HG03432 (cell line): ENCODE results near the gene JPH4.
"Not testable (repeated sequence)": the region's sequence is repeated elsewhere in the genome, so short reads cannot be mapped to it uniquely, and the experiment has no call there.

Source experiments
- ATAC-seq: cut with Tn5 transposase; IDR thresholded peaks from one replicate; pipeline ENCODE4 v1.9.1; 2021; ENCODE audit warnings: mild to moderate bottlenecking, moderate library complexity; ENCODE audit not compliant: unreplicated experiment

The JPH4 gene

GRCh38 chr14:23550131-23550811 is 28.3 kb downstream of the JPH4 start:
- no peak for ATAC-seq

- no peak for ATAC-seq
Observed at GRCh38 chr14:23548351-23549318, 30.0 kb downstream of the JPH4 start.

- no peak for ATAC-seq
Observed at GRCh38 chr14:23547924-23548323, 30.7 kb downstream of the JPH4 start.

GRCh38 chr14:23546450-23547035 is 32.0 kb downstream of the JPH4 start:
- ATAC-seq = no peak

- ATAC-seq = no peak
Observed at GRCh38 chr14:23545740-23546365, 32.7 kb downstream of the JPH4 start.

- no peak for ATAC-seq
Observed at GRCh38 chr14:23544511-23545447, 33.8 kb downstream of the JPH4 start.

GRCh38 chr14:23543403-23543802 is 35.2 kb downstream of the JPH4 start:
- ATAC-seq = no peak

GRCh38 chr14:23542261-23542660 is 36.3 kb downstream of the JPH4 start:
- ATAC-seq = no peak

GRCh38 chr14:23540141-23540469 is 38.5 kb downstream of the JPH4 start:
- ATAC-seq = no peak

- ATAC-seq = peak; percentile 62
Observed at GRCh38 chr14:23539248-23540140, 39.1 kb downstream of the JPH4 start.

GRCh38 chr14:23538785-23539184 is 39.8 kb downstream of the JPH4 start:
- ATAC-seq = no peak

GRCh38 chr14:23538050-23538718 is 40.4 kb downstream of the JPH4 start:
- no peak for ATAC-seq

GRCh38 chr14:23537351-23538049 is 41.1 kb downstream of the JPH4 start:
- ATAC-seq = no peak

GRCh38 chr14:23536906-23537305 is 41.7 kb downstream of the JPH4 start:
- ATAC-seq = not testable (repeated sequence)

GRCh38 chr14:23536494-23536893 is 42.1 kb downstream of the JPH4 start:
- no peak for ATAC-seq

GRCh38 chr14:23535943-23536342 is 42.6 kb downstream of the JPH4 start:
- no peak for ATAC-seq

GRCh38 chr14:23533652-23534435 is 44.7 kb downstream of the JPH4 start:
- ATAC-seq = no peak
